WTC11 (cell line): ENCODE measurements around the gene CCDC60. TPM values are rescaled to one million over a fixed set of nuclear protein-coding genes. Genes with fewer than 3 reads are reported as not detected.

Source experiments
- ATAC-seq: fragments of 200-7000 bp; cut with Tn5 transposase; 2 replicates; pipeline ENCODE4 v1.10.0; 2021; ENCODE audit warnings: mild to moderate bottlenecking, moderate library complexity
- CTCF ChIA-PET: fragments of 300-600 bp; sonication (Branson Sonifier 250); formaldehyde crosslinking; loops from one replicate; lab custom pipeline; 2021; ENCODE audit warnings: antibody characterized with exemption; lab: Charles Lee
- POLR2A ChIA-PET: fragments of 350-600 bp; sonication (Branson Sonifier 250); formaldehyde crosslinking; loops from one replicate; lab custom pipeline; 2021; ENCODE audit warnings: antibody characterized with exemption; lab: Charles Lee
- DNase-seq: peaks from one replicate; pipeline ENCODE4 v3.0.0; 2021; ENCODE audit warnings: low spot score
- H3K27ac Mint-ChIP-seq: 2 replicates; pipeline ENCODE4 v1.8.0; 2021; ENCODE audit warnings: mixed read lengths
- H3K27me3 Mint-ChIP-seq: 2 replicates; pipeline ENCODE4 v1.8.0; 2021; ENCODE audit warnings: low read depth, mild to moderate bottlenecking, moderate library complexity, mixed read lengths
- H3K36me3 Mint-ChIP-seq: 2 replicates; pipeline ENCODE4 v1.8.0; 2021; ENCODE audit warnings: mixed read lengths
- H3K4me1 Mint-ChIP-seq: 2 replicates; pipeline ENCODE4 v1.8.0; 2022; ENCODE audit warnings: mixed read lengths
- H3K4me3 Mint-ChIP-seq: 2 replicates; pipeline ENCODE4 v1.8.0; 2021; ENCODE audit warnings: mild to moderate bottlenecking, moderate library complexity, mixed read lengths
- H3K9me3 Mint-ChIP-seq: 2 replicates; pipeline ENCODE4 v1.8.0; 2021; ENCODE audit warnings: mixed read lengths
- ATF2 ChIP-seq: sonication (generic); formaldehyde crosslinking; IDR thresholded peaks from 2 replicates; pipeline ENCODE4 v1.8.1; 2022; ENCODE audit warnings: low read depth, missing genetic modification reagents, borderline replicate concordance
- FOXK1 ChIP-seq: sonication (generic); formaldehyde crosslinking; IDR thresholded peaks from 2 replicates; pipeline ENCODE4 v1.8.0; 2022; ENCODE audit warnings: mild to moderate bottlenecking, moderate library complexity, missing genetic modification reagents
- IRF1 ChIP-seq: sonication (generic); formaldehyde crosslinking; IDR thresholded peaks from 2 replicates; pipeline ENCODE4 v1.8.0; 2023; ENCODE audit warnings: missing genetic modification reagents
- NR1H2 ChIP-seq: sonication (generic); formaldehyde crosslinking; IDR thresholded peaks from 2 replicates; pipeline ENCODE4 v1.9.0; 2021; ENCODE audit warnings: mild to moderate bottlenecking, moderate library complexity, missing genetic modification reagents
- PRDM15 ChIP-seq: sonication (generic); formaldehyde crosslinking; IDR thresholded peaks from 2 replicates; pipeline ENCODE4 v1.8.0; 2022; ENCODE audit warnings: missing genetic modification reagents
- SMAD4 ChIP-seq: sonication (generic); formaldehyde crosslinking; IDR thresholded peaks from 2 replicates; pipeline ENCODE4 v1.8.0; 2022; ENCODE audit warnings: mild to moderate bottlenecking, missing genetic modification reagents
- ZNF512 ChIP-seq: sonication (generic); formaldehyde crosslinking; IDR thresholded peaks from 2 replicates; pipeline ENCODE4 v1.8.1; 2022; ENCODE audit warnings: missing genetic modification reagents, borderline replicate concordance
- ZSCAN18 ChIP-seq: fragments of 250-450 bp; sonication (Bioruptor Pico); IDR thresholded peaks from 2 replicates; pipeline ENCODE4 v2.1.2; 2022; ENCODE audit warnings: mild to moderate bottlenecking, moderate library complexity
- total RNA-seq: library from RNA; stranded (reverse); gene quantifications from 3 replicates; pipeline ENCODE4 v1.2.3, GENCODE V29; 2021

The CCDC60 gene
- total RNA-seq, 1 experiment from 2014 or later: 1.1 TPM

- TF ChIP-seq ZSCAN18 (CRISPR knock-in tag) (no peak), ZNF512 (CRISPR knock-in tag) (no peak), SMAD4 (no peak)
Observed at GRCh38 chr12:119338593-119339363, 4.2 kb downstream of the CCDC60 start (continued).

- ATAC-seq: no peak
- H3K27ac Mint-ChIP-seq: no peak overlapping the region
- no peaks in the 10 kb centered on the region; the same call in 1 of the 2 replicates for H3K36me3 Mint-ChIP-seq
- TF ChIP-seq NR1H2 (CRISPR knock-in tag) (no peak), IRF1 (CRISPR knock-in tag) (no peak), PRDM15 (no peak), FOXK1 (CRISPR knock-in tag) (no peak), ATF2 (CRISPR knock-in tag) (no peak)
- TF ChIP-seq, all 79 proteins: peak for 0
- H3K4me3 Mint-ChIP-seq: no peak overlapping the region
- peaks cover 79% of the 10 kb centered on the region for H3K27me3 Mint-ChIP-seq
- ChIA-PET CTCF (interaction anchor here (1.8 kb wide), 2 partner anchors 10 to 73 kb away, joined by 3 to 10 read pairs; no protein-coding TSS in a partner anchor), POLR2A (no interaction called here)
- no peak for DNase-seq
- H3K4me1 Mint-ChIP-seq: peaks cover 24% of the 10 kb centered on the region
- peaks cover 6% of the 10 kb centered on the region for H3K9me3 Mint-ChIP-seq
Observed at GRCh38 chr12:119340578-119340977, 6.0 kb downstream of the CCDC60 start.

- no peak for TF ChIP-seq ZNF512 (CRISPR knock-in tag)
- TF ChIP-seq, all 79 proteins: peak for 0
- ATAC-seq: no peak
- no peak overlapping the region for H3K27ac Mint-ChIP-seq
- peaks cover 6% of the 10 kb centered on the region for H3K9me3 Mint-ChIP-seq
- POLR2A ChIA-PET: no interaction called here
- no peak overlapping the region for H3K4me3 Mint-ChIP-seq
- DNase-seq: no peak
- peaks cover 74% of the 10 kb centered on the region for H3K27me3 Mint-ChIP-seq
- CTCF ChIA-PET: interaction anchor here (1.2 to 1.8 kb wide), 3 partner anchors 9 to 138 kb away, joined by 3 to 10 read pairs (median 3); no protein-coding TSS in a partner anchor
- H3K4me1 Mint-ChIP-seq: peaks cover 24% of the 10 kb centered on the region
- no peaks in the 10 kb centered on the region; the same call in 1 of the 2 replicates for H3K36me3 Mint-ChIP-seq
Observed at GRCh38 chr12:119341020-119341419, 6.5 kb downstream of the CCDC60 start.
